SK-N-SH (cell line): ENCODE results near the gene FKBP2. TPM values are rescaled to one million over a fixed set of nuclear protein-coding genes. Genes with fewer than 3 reads are reported as not detected.

Experiments
- CTCF ChIA-PET: fragments of 300-600, 350-600 bp; formaldehyde crosslinking; extraction: SDS; loops from one replicate; lab custom pipeline; 2021; lab: Yijun Ruan, JAX
- POLR2A ChIA-PET: fragments of 350-600 bp; sonication (Branson Sonifier 250); formaldehyde crosslinking; extraction: SDS; loops from one replicate; lab custom pipeline; 2020; ENCODE audit warnings: antibody characterized with exemption, inconsistent platforms; lab: Yijun Ruan, JAX
- DNase-seq: peaks from one replicate; pipeline ENCODE4 v3.0.0; 2012
- H2AFZ ChIP-seq: fragments of 200-600 bp; sonication (generic); 2 replicates; pipeline ENCODE4 v1.8.1; 2016; ENCODE audit warnings: antibody characterized with exemption, mild to moderate bottlenecking, low read depth
- H3F3A ChIP-seq: fragments of 200-600 bp; sonication (generic); replicated peaks from 2 replicates; pipeline ENCODE3; 2016; ENCODE audit warnings: antibody characterized with exemption, mild to moderate bottlenecking; ENCODE audit not compliant: insufficient read depth
- H3K27ac ChIP-seq, 2 experiments: fragments of 200-500 bp in 1 of 2; fragments of 200-600 bp in 1 of 2; sonication (Bioruptor generic) in 1 of 2; sonication (generic), shearing (Covaris generic) in 1 of 2; 2 replicates each; pipeline versions ENCODE4 v1.5.1 to v1.6.1; 2014 to 2016; ENCODE audit warnings: low read depth in 2 of 2, inconsistent platforms in 1 of 2, low read length in 1 of 2, mild to moderate bottlenecking in 1 of 2, mixed read lengths in 1 of 2
- H3K27me3 ChIP-seq: fragments of 200-600 bp; sonication (generic), shearing (Covaris generic); 2 replicates; pipeline ENCODE4 v1.6.1; 2016; ENCODE audit warnings: mixed run types; ENCODE audit not compliant: insufficient read depth
- H3K36me3 ChIP-seq, 2 experiments: fragments of 200-500 bp in 1 of 2; fragments of 200-600 bp in 1 of 2; sonication (Bioruptor generic) in 1 of 2; sonication (generic) in 1 of 2; replicated peaks in 1 of 2; 2 replicates each; pipeline versions ENCODE3 to v1.5.1; 2014 to 2016; ENCODE audit warnings: low read length in 1 of 2, mild to moderate bottlenecking in 1 of 2; ENCODE audit not compliant: insufficient read depth in 2 of 2, control insufficient read depth in 1 of 2
- H3K4me1 ChIP-seq, 2 experiments: fragments of 200-500 bp in 1 of 2; fragments of 200-600 bp in 1 of 2; sonication (Bioruptor generic) in 1 of 2; sonication (generic), shearing (Covaris generic) in 1 of 2; 2 replicates each; pipeline versions ENCODE4 v1.5.1 to v1.6.1; 2014 to 2016; ENCODE audit warnings: low read depth in 1 of 2, low read length in 1 of 2, mixed run types in 1 of 2; ENCODE audit not compliant: insufficient read depth in 2 of 2, control insufficient read depth in 1 of 2
- H3K4me2 ChIP-seq: fragments of 200-600 bp; sonication (generic), shearing (Covaris generic); 2 replicates; pipeline ENCODE4 v1.6.1; 2017; ENCODE audit warnings: mixed run types
- H3K4me3 ChIP-seq, 2 experiments: fragments of 200-500 bp in 1 of 2; fragments of 200-600 bp in 1 of 2; sonication (Bioruptor generic) in 1 of 2; sonication (generic), shearing (Covaris generic) in 1 of 2; 2 replicates each; pipeline versions ENCODE4 v1.5.1 to v1.8.1; 2014 to 2016; ENCODE audit warnings: low read depth in 2 of 2, inconsistent platforms in 1 of 2, low read length in 1 of 2, mild to moderate bottlenecking in 1 of 2, mixed read lengths in 1 of 2, moderate library complexity in 1 of 2
- H3K79me2 ChIP-seq: fragments of 200-600 bp; sonication (generic); 2 replicates; pipeline ENCODE4 v1.8.1; 2017; ENCODE audit warnings: mild to moderate bottlenecking; ENCODE audit not compliant: insufficient read depth
- H3K9ac ChIP-seq: fragments of 200-600 bp; sonication (generic); 2 replicates; pipeline ENCODE4 v1.6.1; 2017; ENCODE audit warnings: mixed run types
- H3K9me2 ChIP-seq: fragments of 200-600 bp; sonication (generic); 2 replicates; pipeline ENCODE4 v1.6.1; 2017; ENCODE audit warnings: mixed run types
- H3K9me3 ChIP-seq: fragments of 200-600 bp; sonication (generic); 2 replicates; pipeline ENCODE4 v1.6.1; 2017; ENCODE audit warnings: mixed run types, mild to moderate bottlenecking, moderate library complexity
- H4K20me1 ChIP-seq: fragments of 200-600 bp; sonication (generic); 2 replicates; pipeline ENCODE4 v1.6.1; 2017; ENCODE audit warnings: mild to moderate bottlenecking, mixed run types; ENCODE audit not compliant: insufficient read depth
- ELF1 ChIP-seq: IDR thresholded peaks from 2 replicates; pipeline ENCODE4 v1.4.0; 2012
- EZH2phosphoT487 ChIP-seq: fragments of 200-600 bp; sonication (generic); IDR thresholded peaks from 2 replicates; pipeline ENCODE4 v1.6.1; 2017; ENCODE audit warnings: low read depth, mixed run types, mild to moderate bottlenecking, antibody characterized with exemption, moderate library complexity, borderline replicate concordance
- FOSL2 ChIP-seq: IDR thresholded peaks from 2 replicates; pipeline ENCODE4 v1.4.0; 2012; ENCODE audit warnings: low read depth, mild to moderate bottlenecking, moderate library complexity, borderline replicate concordance
- FOXJ3 ChIP-seq: sonication (generic); formaldehyde crosslinking; IDR thresholded peaks from 2 replicates; pipeline ENCODE4 v1.5.1; 2020; ENCODE audit warnings: mild to moderate bottlenecking, missing genetic modification reagents
- FOXM1 ChIP-seq: IDR thresholded peaks from 2 replicates; pipeline ENCODE4 v1.4.0; 2012; ENCODE audit warnings: low read depth, mild to moderate bottlenecking
- GATA2 ChIP-seq: sonication (generic); formaldehyde crosslinking; IDR thresholded peaks from 2 replicates; pipeline ENCODE4 v1.5.0; 2020; ENCODE audit warnings: mild to moderate bottlenecking, missing genetic modification reagents
- JUND ChIP-seq: IDR thresholded peaks from 2 replicates; pipeline ENCODE4 v1.4.0; 2012
- MEF2A ChIP-seq: IDR thresholded peaks from 2 replicates; pipeline ENCODE4 v1.4.0; 2012; ENCODE audit warnings: low read depth, borderline replicate concordance
- MXI1 ChIP-seq: IDR thresholded peaks from 2 replicates; pipeline ENCODE4 v1.6.1; 2012; ENCODE audit warnings: mild to moderate bottlenecking, low read depth, low read length, improper control_type of control experiment
- NFIC ChIP-seq: IDR thresholded peaks from 2 replicates; pipeline ENCODE4 v1.4.0; 2012; ENCODE audit warnings: borderline replicate concordance
- RAD21 ChIP-seq: IDR thresholded peaks from 2 replicates; pipeline ENCODE4 v1.6.1; 2012; ENCODE audit warnings: mild to moderate bottlenecking, low read length
- REST ChIP-seq: IDR thresholded peaks from 2 replicates; pipeline ENCODE4 v1.6.1; 2012; ENCODE audit warnings: mild to moderate bottlenecking, low read depth, low read length, moderate library complexity
- RFX5 ChIP-seq: IDR thresholded peaks from 2 replicates; pipeline ENCODE4 v1.6.1; 2012; ENCODE audit warnings: mild to moderate bottlenecking, improper control_type of control experiment, low read length
- RXRA ChIP-seq: IDR thresholded peaks from 2 replicates; pipeline ENCODE4 v1.4.0; 2012; ENCODE audit warnings: low read depth, mild to moderate bottlenecking, borderline replicate concordance
- TAF1 ChIP-seq: IDR thresholded peaks from 2 replicates; pipeline ENCODE4 v1.6.1; 2012; ENCODE audit warnings: low read depth, mild to moderate bottlenecking, low read length, moderate library complexity, borderline replicate concordance
- TEAD4 ChIP-seq: IDR thresholded peaks from 2 replicates; pipeline ENCODE4 v1.4.0; 2012; ENCODE audit warnings: mild to moderate bottlenecking, borderline replicate concordance; ENCODE audit not compliant: insufficient read depth
- USF1 ChIP-seq: IDR thresholded peaks from 2 replicates; pipeline ENCODE4 v1.4.0; 2012; ENCODE audit warnings: low read depth, borderline replicate concordance
- YY1 ChIP-seq: IDR thresholded peaks from 2 replicates; pipeline ENCODE4 v1.4.0; 2012; ENCODE audit warnings: low read depth, mild to moderate bottlenecking
- ZBTB33 ChIP-seq: IDR thresholded peaks from 2 replicates; pipeline ENCODE4 v1.4.0; 2012; ENCODE audit warnings: low read depth, borderline replicate concordance
- WGBS: methylation state at CpG from one replicate; pipeline ENCODE4 v1.1.6; 2017; ENCODE audit warnings: low lambda C conversion rate; 5-methylcytosine and 5-hydroxymethylcytosine counted together
- polyA plus RNA-seq, 3 experiments: library from polyadenylated mRNA; depleted of rRNA; stranded (reverse); fragments of >200 nt; gene quantifications; 2 replicates each; pipeline ENCODE4 v1.2.3, GENCODE V29; 2012
- TF ChIP-seq, protein P1 (sequence below): fragments of 150-350 bp; IDR thresholded peaks from 2 replicates; pipeline ENCODE4 v1.6.1; 2016; ENCODE audit warnings: mild to moderate bottlenecking, low read depth, low read length

Gene FKBP2
- polyA plus RNA-seq, 1 of the 3 experiments (the other 2 are of a cell fraction): 127 TPM

GRCh38 chr11:64206457-64207255 is 34.2 kb upstream of the FKBP2 start, which contains the start of gene FERMT3:
TSS of gene FERMT3 (plus strand) at chr11:64206721. CDS start at chr11:64207365, 644 bp downstream.
- H3K9me2 ChIP-seq: no peaks in the 10 kb centered on the region
- peak; percentile 27 for DNase-seq
- H4K20me1 ChIP-seq: peaks cover 9% of the 10 kb centered on the region
- POLR2A ChIA-PET: interaction anchor here (0.8 to 1.9 kb wide), 7 partner anchors 10 to 189 kb away, joined by 3 to 5 read pairs (median 3); partner anchors contain the start of genes NUDT22, STIP1 and TRPT1
- H3K79me2 ChIP-seq: no peaks in the 10 kb centered on the region; the same call in 1 of the 2 replicates
- peak within 1 kb of the TSS in 1 of 2 experiments; percentile 48; a peak in 2 of 4 replicates for H3K27ac ChIP-seq
- peak within 1 kb of the TSS; percentile 59; the same call in 1 of the 2 replicates for H2AFZ ChIP-seq
- H3F3A ChIP-seq: peaks cover 23% of the 10 kb centered on the region
- 91% methylated on average over 7 of the region's 27 CpGs for WGBS
- no peak within 1 kb of the TSS for H3K4me3 ChIP-seq
- H3K36me3 ChIP-seq: peaks cover 19 to 34% of the 10 kb centered on the region in 2 experiments
- H3K9me3 ChIP-seq: no peaks in the 10 kb centered on the region
- H3K9ac ChIP-seq: no peak within 1 kb of the TSS; the same call in 1 of the 2 replicates
- CTCF ChIA-PET: interaction anchor here (1.0 to 5.3 kb wide), 7 partner anchors 10 to 96 kb away, joined by 3 to 52 read pairs (median 7); partner anchors contain the start of genes CATSPERZ and STIP1
- TF ChIP-seq TAF1: no peak
- TF ChIP-seq FOXM1: no peak
- TF ChIP-seq, protein P1, sequence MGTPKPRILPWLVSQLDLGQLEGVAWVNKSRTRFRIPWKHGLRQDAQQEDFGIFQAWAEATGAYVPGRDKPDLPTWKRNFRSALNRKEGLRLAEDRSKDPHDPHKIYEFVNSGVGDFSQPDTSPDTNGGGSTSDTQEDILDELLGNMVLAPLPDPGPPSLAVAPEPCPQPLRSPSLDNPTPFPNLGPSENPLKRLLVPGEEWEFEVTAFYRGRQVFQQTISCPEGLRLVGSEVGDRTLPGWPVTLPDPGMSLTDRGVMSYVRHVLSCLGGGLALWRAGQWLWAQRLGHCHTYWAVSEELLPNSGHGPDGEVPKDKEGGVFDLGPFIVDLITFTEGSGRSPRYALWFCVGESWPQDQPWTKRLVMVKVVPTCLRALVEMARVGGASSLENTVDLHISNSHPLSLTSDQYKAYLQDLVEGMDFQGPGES: no peak
- TF ChIP-seq REST: no peak
- TF ChIP-seq ELF1: no peak
- TF ChIP-seq MEF2A: no peak
- TF ChIP-seq FOSL2: no peak
- TF ChIP-seq GATA2 (CRISPR knock-in tag): no peak
- no peak for TF ChIP-seq ZBTB33
- no peak for TF ChIP-seq MXI1
- TF ChIP-seq EZH2phosphoT487: no peak
- no peak for TF ChIP-seq JUND
- no peak for TF ChIP-seq USF1
- no peak for TF ChIP-seq RXRA
- TF ChIP-seq YY1: no peak
- TF ChIP-seq NFIC: no peak
- TF ChIP-seq TEAD4: no peak
- TF ChIP-seq RAD21: no peak
- TF ChIP-seq RFX5: no peak
- TF ChIP-seq FOXJ3: no peak
- peak within 1 kb of the TSS; percentile 37; the same call in 1 of the 2 replicates for H3K4me2 ChIP-seq
- H3K27me3 ChIP-seq: no peaks in the 10 kb centered on the region
- peaks cover 4 to 27% of the 10 kb centered on the region in 2 experiments; a peak in 3 of 4 replicates for H3K4me1 ChIP-seq
